Measurements from ENCODE around the gene FAAP20.

DNA sequence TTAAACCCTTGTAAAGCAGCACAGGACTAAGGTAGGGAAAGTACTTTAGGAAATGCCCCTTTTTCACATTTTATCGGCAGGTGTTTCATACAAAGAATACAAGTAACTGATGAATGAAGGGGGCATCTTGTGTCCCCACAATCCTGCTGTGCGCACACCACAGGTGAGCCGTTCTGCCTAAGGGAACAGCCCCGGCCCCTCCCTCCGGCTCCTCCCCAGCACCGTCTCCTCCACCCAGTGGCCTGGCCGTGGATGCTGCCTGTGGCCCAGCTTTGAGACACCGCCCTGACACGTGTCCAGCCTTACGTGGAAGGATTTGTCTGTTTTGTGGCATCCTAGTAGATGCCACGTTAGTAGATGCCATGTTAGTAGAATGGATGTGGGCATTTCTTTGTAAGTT is 12.8 kb downstream of the FAAP20 start:
- TF ChIP-seq, protein P1, sequence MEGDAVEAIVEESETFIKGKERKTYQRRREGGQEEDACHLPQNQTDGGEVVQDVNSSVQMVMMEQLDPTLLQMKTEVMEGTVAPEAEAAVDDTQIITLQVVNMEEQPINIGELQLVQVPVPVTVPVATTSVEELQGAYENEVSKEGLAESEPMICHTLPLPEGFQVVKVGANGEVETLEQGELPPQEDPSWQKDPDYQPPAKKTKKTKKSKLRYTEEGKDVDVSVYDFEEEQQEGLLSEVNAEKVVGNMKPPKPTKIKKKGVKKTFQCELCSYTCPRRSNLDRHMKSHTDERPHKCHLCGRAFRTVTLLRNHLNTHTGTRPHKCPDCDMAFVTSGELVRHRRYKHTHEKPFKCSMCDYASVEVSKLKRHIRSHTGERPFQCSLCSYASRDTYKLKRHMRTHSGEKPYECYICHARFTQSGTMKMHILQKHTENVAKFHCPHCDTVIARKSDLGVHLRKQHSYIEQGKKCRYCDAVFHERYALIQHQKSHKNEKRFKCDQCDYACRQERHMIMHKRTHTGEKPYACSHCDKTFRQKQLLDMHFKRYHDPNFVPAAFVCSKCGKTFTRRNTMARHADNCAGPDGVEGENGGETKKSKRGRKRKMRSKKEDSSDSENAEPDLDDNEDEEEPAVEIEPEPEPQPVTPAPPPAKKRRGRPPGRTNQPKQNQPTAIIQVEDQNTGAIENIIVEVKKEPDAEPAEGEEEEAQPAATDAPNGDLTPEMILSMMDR (IDR thresholded peaks at IDR 0.05), result no peak
- TF ChIP-seq EZH2 (IDR thresholded peaks at IDR 0.05; ENCODE audit: borderline replicate concordance, insufficient read depth, low read depth, low read length, poor library complexity, severe bottlenecking), result no peak

All from B cell (primary cell).